ENCODE measurements around the gene ECHDC3.
"Not testable (repeated sequence)": the region's sequence is repeated elsewhere in the genome, so short reads cannot be mapped to it uniquely, and the experiment has no call there.

The ECHDC3 gene, protein sequence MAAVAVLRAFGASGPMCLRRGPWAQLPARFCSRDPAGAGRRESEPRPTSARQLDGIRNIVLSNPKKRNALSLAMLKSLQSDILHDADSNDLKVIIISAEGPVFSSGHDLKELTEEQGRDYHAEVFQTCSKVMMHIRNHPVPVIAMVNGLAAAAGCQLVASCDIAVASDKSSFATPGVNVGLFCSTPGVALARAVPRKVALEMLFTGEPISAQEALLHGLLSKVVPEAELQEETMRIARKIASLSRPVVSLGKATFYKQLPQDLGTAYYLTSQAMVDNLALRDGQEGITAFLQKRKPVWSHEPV

GRCh38 chr10:11742009-11742778, at the start of gene ECHDC3:
Gene ECHDC3, plus strand, starts transcription at chr10:11742382. Its CDS starts 195 bp downstream, at chr10:11742577.
- peak; percentile 74 for DNase-seq (ENCODE audit: low read depth, low spot score)

- DNase-seq (ENCODE audit: low read depth, low spot score) = no peak
These were observed 48.8 kb upstream of the ECHDC3 start for GRCh38 chr10:11693376-11693775.

- DNase-seq (ENCODE audit: low read depth, low spot score) = no peak
These were observed 46.4 kb upstream of the ECHDC3 start for GRCh38 chr10:11695779-11696178.

DNA sequence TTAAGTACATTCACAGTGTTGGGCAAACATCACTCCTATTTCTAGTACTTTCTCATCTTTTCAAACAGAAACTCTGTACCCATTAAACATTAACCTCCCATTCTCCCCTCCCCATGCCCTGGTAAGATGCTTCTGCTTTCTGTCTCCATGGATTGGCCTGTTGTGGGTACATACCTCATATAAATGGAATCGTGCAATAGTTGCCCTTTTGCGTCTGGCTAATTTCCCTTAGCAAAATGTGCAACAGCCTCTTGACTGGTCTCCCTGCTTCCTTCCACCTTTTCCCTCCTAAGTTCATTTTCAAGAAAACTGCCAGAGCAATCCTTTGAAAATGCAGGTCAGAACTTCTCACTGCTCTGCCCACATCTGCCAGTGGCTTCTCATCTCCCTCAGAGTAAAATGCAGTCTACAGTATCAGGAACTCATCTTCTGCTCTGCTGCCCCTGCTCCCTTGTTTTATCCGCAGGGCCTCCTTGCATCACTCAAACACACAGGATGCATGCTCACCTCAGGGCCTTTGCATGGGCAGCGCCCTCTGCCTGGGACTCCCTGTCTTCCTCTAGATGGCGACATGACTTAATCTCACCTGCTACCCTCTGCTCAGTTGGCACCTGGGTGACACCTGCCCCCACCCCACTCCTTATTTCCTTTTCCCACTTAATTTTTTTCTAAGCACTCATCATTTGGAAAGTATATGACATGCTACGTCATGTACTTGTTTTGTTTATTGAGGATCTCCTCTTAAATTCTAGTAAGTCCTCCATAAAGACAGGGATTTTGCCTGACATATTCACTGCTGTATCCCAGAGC, 44.3 kb upstream of the ECHDC3 start:
- DNase-seq (ENCODE audit: low read depth, low spot score) = no peak

GRCh38 chr10:11698691-11699549, 43.3 kb upstream of the ECHDC3 start:
- no peak for DNase-seq (ENCODE audit: low read depth, low spot score)

GRCh38 chr10:11699550-11700097, 42.6 kb upstream of the ECHDC3 start:
- no peak for DNase-seq (ENCODE audit: low read depth, low spot score)

- no peak for DNase-seq (ENCODE audit: low read depth, low spot score)
These were observed 41.6 kb upstream of the ECHDC3 start for GRCh38 chr10:11700539-11700938.

- no peak for DNase-seq (ENCODE audit: low read depth, low spot score)
These were observed 40.6 kb upstream of the ECHDC3 start for GRCh38 chr10:11701451-11702095.

- no peak for DNase-seq (ENCODE audit: low read depth, low spot score)
These were observed 39.9 kb upstream of the ECHDC3 start for GRCh38 chr10:11702264-11702663.

- DNase-seq (ENCODE audit: low read depth, low spot score) = no peak
These were observed 38.1 kb upstream of the ECHDC3 start for GRCh38 chr10:11704092-11704491.

DNA sequence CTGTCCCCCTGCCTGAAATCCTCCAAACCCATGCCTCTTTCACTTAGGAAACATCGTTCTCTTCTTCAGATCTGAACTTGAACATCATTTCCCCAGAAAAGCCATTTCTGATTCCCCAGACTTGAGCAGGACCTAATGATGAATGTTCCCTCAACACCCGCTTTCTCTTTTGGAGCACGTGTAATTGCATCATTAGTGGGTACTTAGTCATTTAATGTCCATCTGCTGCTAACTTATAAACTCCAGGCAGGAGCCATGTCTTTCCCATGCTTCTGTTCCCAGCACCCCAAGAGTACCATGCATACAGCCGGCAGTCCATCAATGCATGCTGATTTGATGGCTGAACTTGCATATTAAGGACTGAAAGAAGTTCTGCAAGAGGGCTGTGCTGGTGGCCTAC, 36.5 kb upstream of the ECHDC3 start:
- DNase-seq (ENCODE audit: low read depth, low spot score) = no peak

DNA sequence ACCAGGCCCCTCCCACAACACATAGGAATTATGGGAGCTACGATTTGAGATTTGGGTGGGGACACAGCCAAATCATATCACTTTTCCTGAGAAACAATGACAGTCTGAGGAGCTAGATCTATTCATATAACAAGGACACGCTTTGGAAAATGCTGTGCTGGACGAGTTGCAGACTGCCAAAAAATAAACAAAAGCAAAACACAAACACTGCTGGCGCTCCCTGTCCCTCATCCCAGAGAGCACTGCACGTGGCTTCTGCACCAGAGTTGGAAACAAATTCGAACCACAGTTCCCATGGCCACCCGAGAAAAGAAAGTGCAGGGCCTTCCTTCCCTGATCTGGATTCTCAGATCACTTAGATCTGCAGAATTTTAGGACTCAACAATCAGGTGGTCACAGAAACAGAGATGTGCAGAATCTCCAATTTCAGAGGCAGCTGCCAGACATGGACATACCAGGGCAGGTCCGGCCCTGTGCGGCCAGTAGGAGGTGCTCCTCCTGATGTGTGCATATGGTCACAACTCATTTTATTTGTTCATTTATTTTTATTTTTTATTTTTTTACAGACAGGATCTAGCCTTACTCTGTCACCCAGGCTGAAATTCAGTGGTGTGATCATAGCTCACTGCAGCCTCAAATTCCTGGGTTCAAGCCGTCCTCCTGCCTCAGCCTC, 35.2 kb upstream of the ECHDC3 start:
- no peak for DNase-seq (ENCODE audit: low read depth, low spot score)

- DNase-seq (ENCODE audit: low read depth, low spot score) = no peak
These were observed 34.4 kb upstream of the ECHDC3 start for GRCh38 chr10:11707624-11708350.

- not testable (repeated sequence) for DNase-seq (ENCODE audit: low read depth, low spot score)
These were observed 33.4 kb upstream of the ECHDC3 start for GRCh38 chr10:11708801-11709200.

GRCh38 chr10:11712744-11713143, 29.4 kb upstream of the ECHDC3 start:
- no peak for DNase-seq (ENCODE audit: low read depth, low spot score)

DNA sequence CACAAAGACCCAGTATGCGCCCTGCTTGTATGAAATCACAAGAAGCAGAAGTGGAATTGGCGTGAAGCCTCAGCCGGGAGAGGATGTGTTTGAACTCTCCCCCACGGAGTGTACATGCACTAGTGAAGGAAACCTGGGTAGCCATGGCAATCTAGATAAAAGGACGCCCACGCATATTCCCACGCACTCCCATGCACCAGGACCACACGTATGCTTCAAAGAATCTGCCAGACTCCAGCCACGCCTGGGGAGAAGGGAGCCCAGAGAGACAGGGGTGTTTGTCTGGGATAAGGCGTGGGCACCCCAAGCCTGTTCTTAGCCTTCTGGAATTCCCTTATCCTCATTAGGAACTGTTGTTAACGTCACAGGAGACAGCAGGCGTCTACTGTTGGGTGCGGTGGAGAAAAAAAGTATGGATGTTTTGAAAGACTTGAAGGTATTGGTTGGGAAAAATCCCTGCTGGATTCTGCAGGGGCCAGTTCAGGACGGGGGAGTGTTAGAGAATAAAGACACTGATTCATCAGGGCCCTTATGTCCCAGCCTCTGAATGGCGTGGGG, 28.9 kb upstream of the ECHDC3 start:
- no peak for DNase-seq (ENCODE audit: low read depth, low spot score)

- no peak for DNase-seq (ENCODE audit: low read depth, low spot score)
These were observed 28.2 kb upstream of the ECHDC3 start for GRCh38 chr10:11713963-11714362.

- no peak for DNase-seq (ENCODE audit: low read depth, low spot score)
These were observed 27.3 kb upstream of the ECHDC3 start for GRCh38 chr10:11714750-11715365.

Data from ELF-1 (cell line).